ENCODE measurements around the gene WWOX. TPM values are rescaled to one million over a fixed set of nuclear protein-coding genes. Genes with fewer than 3 reads are reported as not detected.

WWOX gene
- total RNA-seq, 1 donor from 2014 or later = 15.8 TPM

- DNase-seq (ENCODE audit: low spot score) = no peak
These were observed 454.0 kb downstream of the WWOX start for GRCh38 chr16:78553268-78554039.

- DNase-seq (ENCODE audit: low spot score) = no peak
These were observed 457.0 kb downstream of the WWOX start for GRCh38 chr16:78556421-78556820.

- no peak for DNase-seq (ENCODE audit: low spot score)
These were observed 461.5 kb downstream of the WWOX start for GRCh38 chr16:78560997-78561396.

- DNase-seq (ENCODE audit: low spot score) = no peak
These were observed 462.7 kb downstream of the WWOX start for GRCh38 chr16:78562111-78562510.

- DNase-seq (ENCODE audit: low spot score) = no peak
These were observed 463.2 kb downstream of the WWOX start for GRCh38 chr16:78562650-78563049.

GRCh38 chr16:78563905-78564304, 464.5 kb downstream of the WWOX start:
- DNase-seq (ENCODE audit: low spot score) = no peak

- no peak for DNase-seq (ENCODE audit: low spot score)
These were observed 467.1 kb downstream of the WWOX start for GRCh38 chr16:78566397-78567073.

- no peak for DNase-seq (ENCODE audit: low spot score)
These were observed 471.1 kb downstream of the WWOX start for GRCh38 chr16:78570399-78571141.

- DNase-seq (ENCODE audit: low spot score) = no peak
These were observed 472.0 kb downstream of the WWOX start for GRCh38 chr16:78571434-78571833.

- DNase-seq (ENCODE audit: low spot score) = no peak
These were observed 472.5 kb downstream of the WWOX start for GRCh38 chr16:78571898-78572358.

- no peak for DNase-seq (ENCODE audit: low spot score)
These were observed 475.1 kb downstream of the WWOX start for GRCh38 chr16:78574571-78574970.

- DNase-seq (ENCODE audit: low spot score) = no peak
These were observed 477.5 kb downstream of the WWOX start for GRCh38 chr16:78576941-78577340.

GRCh38 chr16:78577630-78578029, 478.2 kb downstream of the WWOX start:
- no peak for DNase-seq (ENCODE audit: low spot score)

GRCh38 chr16:78579020-78579419, 479.6 kb downstream of the WWOX start:
- DNase-seq (ENCODE audit: low spot score) = no peak

- DNase-seq (ENCODE audit: low spot score) = no peak
These were observed 484.0 kb downstream of the WWOX start for GRCh38 chr16:78583441-78583840.

GRCh38 chr16:78584213-78584860, 484.9 kb downstream of the WWOX start:
- DNase-seq (ENCODE audit: low spot score) = no peak

- no peak for DNase-seq (ENCODE audit: low spot score)
These were observed 485.5 kb downstream of the WWOX start for GRCh38 chr16:78584991-78585390.

- no peak for DNase-seq (ENCODE audit: low spot score)
These were observed 489.9 kb downstream of the WWOX start for GRCh38 chr16:78589331-78589730.

- DNase-seq (ENCODE audit: low spot score) = no peak
These were observed 492.2 kb downstream of the WWOX start for GRCh38 chr16:78591682-78592103.

GRCh38 chr16:78592111-78592510, 492.7 kb downstream of the WWOX start:
- DNase-seq (ENCODE audit: low spot score) = no peak

- DNase-seq (ENCODE audit: low spot score) = no peak
These were observed 493.9 kb downstream of the WWOX start for GRCh38 chr16:78593352-78593751.

All from mesenteric fat pad (tissue), 1 donor.